Stimulated activated naive B cell treated with anti-CD40 and anti-IgM and Interleukin-4, amounts not matched to agents 10 μg/mL and 1 μg/mL and 100 μg/mL, for 72 hours (primary cell): ENCODE results near the gene RBM34.
A peak's percentile ranks its signal among the peaks of the same experiment; 100 is the strongest.

Source experiments
- ATAC-seq, 2 donors: fragments of 150-1000 bp; cut with Tn5 transposase; replicated peaks; 2 replicates each; pipeline ENCODE4 v1.10.0; 2021; ENCODE audit warnings: moderate library complexity in 1 of 2
- DNase-seq: peaks from one replicate; pipeline ENCODE4 v3.0.0; 2021
- H3K27ac Mint-ChIP-seq: one replicate; pipeline ENCODE4 v1.8.0; 2022; ENCODE audit warnings: mild to moderate bottlenecking, mixed read lengths
- H3K27me3 Mint-ChIP-seq, 2 donors: one replicate each; pipeline ENCODE4 v1.8.0; 2022; ENCODE audit warnings: mixed read lengths in 2 of 2
- H3K36me3 Mint-ChIP-seq, 2 donors: one replicate each; pipeline ENCODE4 v1.8.0; 2022; ENCODE audit warnings: mixed read lengths in 2 of 2, mild to moderate bottlenecking in 1 of 2
- H3K4me1 Mint-ChIP-seq, 2 donors: one replicate each; pipeline ENCODE4 v1.8.0; 2022; ENCODE audit warnings: mixed read lengths in 2 of 2, mild to moderate bottlenecking in 1 of 2
- H3K4me3 Mint-ChIP-seq, 2 donors: one replicate each; pipeline ENCODE4 v1.8.0; 2022; ENCODE audit warnings: mild to moderate bottlenecking in 2 of 2, mixed read lengths in 2 of 2, moderate library complexity in 1 of 2
- H3K9me3 Mint-ChIP-seq, 2 donors: one replicate each; pipeline ENCODE4 v1.8.0; 2022; ENCODE audit warnings: mixed read lengths in 2 of 2, mild to moderate bottlenecking in 1 of 2

The RBM34 gene

DNA sequence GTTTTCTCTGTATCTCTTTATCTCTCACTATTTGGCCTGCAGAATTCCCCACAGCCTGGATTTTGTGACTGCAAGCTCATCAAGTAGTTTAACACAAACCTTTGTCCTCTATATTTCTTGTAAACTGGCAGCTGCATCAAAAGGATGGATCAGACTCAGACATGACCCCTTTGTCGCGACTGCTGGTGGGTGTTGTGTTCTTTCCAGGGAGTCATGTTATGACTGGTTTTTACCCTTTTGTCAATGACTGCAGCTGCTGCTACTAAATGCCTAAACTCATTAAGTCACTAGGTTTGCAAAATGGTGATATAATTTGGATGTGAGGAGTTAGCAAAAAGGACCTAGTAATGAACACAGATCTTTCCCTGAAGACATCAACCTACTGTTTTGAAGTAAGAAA, 22.2 kb downstream of the RBM34 start:
- H3K27ac Mint-ChIP-seq, result peak overlapping the region; percentile 63
- H3K9me3 Mint-ChIP-seq, result no peaks in the 10 kb centered on the region
- H3K27me3 Mint-ChIP-seq, result no peaks in the 10 kb centered on the region
- H3K4me3 Mint-ChIP-seq, result no peak overlapping the region
- H3K36me3 Mint-ChIP-seq, result peaks cover 56 to 69% of the 10 kb centered on the region in 2 donors
- H3K4me1 Mint-ChIP-seq, result peaks cover 5 to 14% of the 10 kb centered on the region in 2 donors
- ATAC-seq (no peak), DNase-seq (no peak)

DNA sequence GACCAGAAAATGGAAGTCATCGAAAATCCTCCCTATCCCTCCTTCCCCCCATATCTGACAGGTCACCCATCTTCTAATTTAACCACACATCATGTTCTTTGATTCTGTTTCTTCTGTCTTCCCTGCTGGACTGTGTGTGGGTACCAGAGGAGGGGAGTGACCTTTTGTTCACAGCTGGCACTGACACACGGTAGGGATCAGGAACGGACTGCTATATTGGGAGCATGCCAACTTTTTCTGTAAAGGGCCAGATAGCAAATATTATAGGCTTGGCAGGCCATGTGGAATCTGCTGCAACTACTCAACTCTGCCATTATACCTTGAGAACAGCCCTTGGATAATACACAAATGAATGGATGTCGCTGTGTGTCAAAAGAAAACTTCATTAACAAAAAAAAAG, 24.9 kb downstream of the RBM34 start:
- no peaks in the 10 kb centered on the region for H3K9me3 Mint-ChIP-seq

DNA sequence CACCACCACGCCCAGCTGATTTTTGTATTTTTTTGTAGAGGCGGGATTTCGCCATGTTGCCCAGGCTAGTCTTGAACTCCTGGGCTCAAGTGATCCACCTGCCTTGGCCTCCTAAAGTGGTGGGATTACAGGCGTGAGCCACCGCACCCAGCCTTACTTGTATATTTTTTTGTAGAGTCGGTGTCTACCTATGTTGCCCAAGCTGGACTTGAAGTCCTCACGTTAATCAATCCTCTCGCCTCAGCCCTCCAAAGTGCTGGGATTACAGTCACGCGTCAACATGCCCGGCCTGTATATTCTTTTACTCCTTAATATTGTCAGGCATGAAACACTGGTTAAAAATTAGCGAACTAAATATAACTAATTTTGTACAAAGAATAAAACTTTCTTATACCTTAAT, 26.9 kb downstream of the RBM34 start:
- H3K27me3 Mint-ChIP-seq, result no peaks in the 10 kb centered on the region
- DNase-seq, result no peak
- peaks cover 39 to 56% of the 10 kb centered on the region in 2 donors for H3K36me3 Mint-ChIP-seq
- H3K4me1 Mint-ChIP-seq, result peaks cover 4 to 7% of the 10 kb centered on the region in 2 donors
- no peak for ATAC-seq
- H3K4me3 Mint-ChIP-seq, result no peak overlapping the region
- no peaks in the 10 kb centered on the region for H3K9me3 Mint-ChIP-seq
- no peak overlapping the region for H3K27ac Mint-ChIP-seq

More for the DNA sequence above, 24.9 kb downstream of the RBM34 start:
- ATAC-seq (no peak), DNase-seq (no peak)
- Mint-ChIP-seq H3K27me3 (no peaks in the 10 kb centered on the region), H3K4me3 (no peak overlapping the region), H3K4me1 (peaks cover 4 to 14% of the 10 kb centered on the region in 2 donors), H3K36me3 (peaks cover 50 to 65% of the 10 kb centered on the region in 2 donors), H3K27ac (no peak overlapping the region)

DNA sequence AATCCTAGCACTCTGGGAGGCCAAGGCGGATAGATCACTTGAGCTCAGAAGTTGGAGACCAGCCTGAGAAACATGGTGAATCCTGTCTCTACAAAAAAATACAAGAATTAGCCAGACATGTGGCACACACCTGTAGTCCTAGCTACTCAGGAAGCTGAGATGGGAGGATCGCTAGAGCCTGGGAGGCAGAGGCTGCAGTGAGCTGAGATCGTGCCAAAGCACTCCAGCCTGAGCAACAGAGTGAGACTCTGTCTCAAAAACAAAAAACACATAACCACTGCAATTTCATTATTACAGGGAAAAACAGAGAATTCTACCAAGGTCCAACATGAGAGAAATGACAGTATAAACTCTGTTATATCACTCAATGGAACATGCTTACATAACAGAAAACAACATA, 28.0 kb downstream of the RBM34 start:
- peaks cover under 1 to 2% of the 10 kb centered on the region in 2 donors for H3K4me1 Mint-ChIP-seq
- no peaks in the 10 kb centered on the region for H3K9me3 Mint-ChIP-seq
- H3K36me3 Mint-ChIP-seq, result peaks cover 35 to 54% of the 10 kb centered on the region in 2 donors
- no peak overlapping the region for H3K4me3 Mint-ChIP-seq
- no peak for DNase-seq
- H3K27me3 Mint-ChIP-seq, result no peaks in the 10 kb centered on the region
- ATAC-seq, result no peak
- peak overlapping the region; percentile 25 for H3K27ac Mint-ChIP-seq

DNA sequence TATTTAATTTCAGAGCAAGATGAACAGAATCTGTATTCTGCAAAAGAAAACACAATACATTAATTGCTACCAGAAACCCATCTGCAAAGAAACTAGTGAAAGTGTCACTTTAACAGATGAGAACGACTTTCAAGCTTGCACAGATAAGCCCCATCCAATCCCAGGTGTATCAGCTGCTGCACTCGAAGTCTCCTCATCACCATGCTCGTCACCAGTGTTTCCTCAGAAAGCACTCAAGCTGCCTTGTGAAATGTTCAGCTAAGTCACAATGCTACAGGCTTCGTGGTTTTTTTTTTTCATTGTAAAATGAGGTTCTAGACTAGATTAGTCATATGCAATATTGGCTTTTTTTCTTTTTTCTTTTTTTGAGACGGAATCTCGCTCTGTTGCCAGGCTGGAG, 29.1 kb downstream of the RBM34 start:
- Mint-ChIP-seq H3K4me3 (no peak overlapping the region), H3K4me1 (peaks cover 5 to 9% of the 10 kb centered on the region in 2 donors), H3K27me3 (no peaks in the 10 kb centered on the region), H3K27ac (no peak overlapping the region), H3K9me3 (no peaks in the 10 kb centered on the region), H3K36me3 (peaks cover 30 to 51% of the 10 kb centered on the region in 2 donors)
- ATAC-seq, result no peak
- no peak for DNase-seq

DNA sequence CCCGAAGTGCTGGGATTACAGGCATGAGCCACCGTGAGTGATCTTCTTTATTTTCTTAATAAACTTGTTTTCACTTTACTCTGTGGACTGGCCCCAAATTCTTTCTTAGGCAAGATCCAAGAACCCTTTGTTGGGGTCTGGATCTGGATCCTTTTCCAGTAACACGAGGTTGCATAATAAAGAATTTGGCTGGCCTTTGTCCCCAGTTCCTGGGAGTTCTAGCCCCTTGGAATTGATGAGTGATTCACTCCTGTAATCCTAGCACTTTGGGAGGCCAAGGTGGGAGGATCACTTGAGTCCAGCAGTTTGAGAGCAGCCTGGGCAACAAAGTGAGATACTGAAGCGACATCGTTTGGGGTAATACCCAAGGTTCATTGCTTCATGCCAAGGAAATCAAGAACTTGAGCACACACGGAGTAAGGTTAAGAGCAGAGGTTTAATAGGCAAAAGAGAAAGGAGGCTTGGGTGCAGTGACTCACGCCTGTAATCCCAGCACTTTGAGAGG, 30.2 kb downstream of the RBM34 start:
- ATAC-seq (no peak), DNase-seq (no peak)
- Mint-ChIP-seq H3K4me3 (no peak overlapping the region), H3K27me3 (no peaks in the 10 kb centered on the region), H3K27ac (peak overlapping the region; percentile 37), H3K4me1 (peaks cover 9 to 21% of the 10 kb centered on the region in 2 donors), H3K9me3 (no peaks in the 10 kb centered on the region), H3K36me3 (peaks cover 28 to 45% of the 10 kb centered on the region in 2 donors)

DNA sequence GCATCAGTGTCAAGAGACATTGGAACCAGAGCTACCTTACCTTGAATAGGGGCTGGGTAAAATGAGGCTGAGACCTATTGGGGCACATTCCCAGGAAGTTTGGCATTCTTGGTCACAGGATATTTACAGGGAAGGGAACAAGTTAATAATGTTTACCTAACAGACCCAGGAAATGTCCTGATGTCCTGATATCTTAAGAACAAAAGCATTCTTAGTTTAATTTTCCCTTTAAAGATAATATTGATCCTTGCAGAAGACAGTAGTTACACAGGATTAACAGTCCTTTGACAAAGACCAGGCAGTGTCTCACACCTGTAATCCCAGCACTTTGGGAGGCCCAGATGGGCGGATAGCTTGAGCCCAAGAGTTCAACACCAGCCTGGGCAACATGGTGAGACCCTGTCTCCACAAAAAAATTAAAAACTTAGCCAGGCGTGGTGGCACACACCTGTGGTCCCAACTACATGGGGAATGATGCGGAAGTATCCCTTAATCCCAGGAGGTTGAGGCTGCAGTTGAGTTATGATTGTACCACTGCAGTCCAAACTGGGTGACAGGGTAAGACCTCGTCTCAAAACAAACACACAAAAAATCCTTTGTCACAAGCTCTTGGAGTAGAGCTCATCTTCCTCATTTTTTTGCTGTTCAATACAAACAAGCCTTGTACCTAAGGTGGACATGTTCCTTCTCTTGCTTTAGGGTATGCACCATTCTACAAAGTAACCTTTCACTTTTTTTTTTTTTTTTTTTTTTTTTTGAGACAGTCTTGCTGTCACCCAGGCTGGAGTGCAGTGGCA, 31.1 kb downstream of the RBM34 start:
- Mint-ChIP-seq H3K27me3 (no peaks in the 10 kb centered on the region), H3K4me3 (peak overlapping the region in 1 of 2 donors; percentile 96), H3K36me3 (peaks cover 24 to 41% of the 10 kb centered on the region in 2 donors), H3K4me1 (peaks cover 9 to 29% of the 10 kb centered on the region in 2 donors), H3K27ac (peak overlapping the region; percentile 81), H3K9me3 (no peaks in the 10 kb centered on the region)
- no peak for DNase-seq
- ATAC-seq, result no peak

DNA sequence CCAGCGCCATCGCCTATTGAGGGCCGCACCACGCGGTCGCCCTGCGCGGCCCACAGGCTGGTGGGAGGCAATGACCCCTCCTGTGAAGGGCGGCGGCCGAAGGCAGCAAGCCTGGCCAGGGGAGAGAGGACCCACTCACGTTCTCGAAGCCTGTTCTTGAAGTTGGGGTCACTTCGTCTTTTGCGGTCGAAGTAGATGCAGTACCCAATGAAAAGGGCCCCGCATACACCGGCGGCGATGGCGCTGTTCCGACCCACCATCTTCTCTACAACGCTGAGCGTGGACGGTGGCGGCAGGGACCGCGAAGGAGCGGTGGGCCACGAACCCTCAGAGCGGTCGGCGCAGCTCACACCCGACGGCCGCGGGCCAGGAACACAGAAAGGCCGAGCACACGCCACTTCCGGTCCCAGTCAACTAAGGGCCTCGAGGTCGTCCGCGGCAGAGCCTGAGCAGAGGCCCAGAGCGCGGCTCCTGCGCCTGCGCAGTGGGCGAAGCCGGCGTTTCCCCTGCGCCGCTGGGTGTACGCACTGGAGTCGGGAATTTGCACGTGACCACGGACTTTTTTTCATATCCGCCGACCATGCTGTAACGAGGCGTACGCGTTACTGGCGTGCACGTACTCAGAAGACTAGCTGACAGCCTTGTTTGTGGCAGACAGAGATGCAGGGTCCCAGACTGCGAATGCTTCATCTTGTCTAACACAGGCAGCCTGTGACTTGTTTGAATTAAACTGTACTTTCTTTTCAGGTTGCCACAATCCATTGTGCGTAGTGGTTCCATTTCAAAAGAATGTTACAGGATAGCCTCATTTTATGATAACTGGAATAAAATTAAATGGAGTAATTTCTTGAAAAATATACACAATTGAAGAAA, 32.4 kb downstream of the RBM34 start, which contains the start of gene TOMM20:
TSS of gene TOMM20 (minus strand) at position 382 of the 873 bp plus-strand sequence. CDS start at position 260, 122 bp downstream.
- no peaks in the 10 kb centered on the region for H3K9me3 Mint-ChIP-seq
- ATAC-seq (peak; percentile 94 to 97), DNase-seq (peak; percentile 96)
- H3K4me1 Mint-ChIP-seq, result peaks cover 14 to 36% of the 10 kb centered on the region in 2 donors
- H3K27ac Mint-ChIP-seq, result peak within 1 kb of the TSS; percentile 99
- H3K36me3 Mint-ChIP-seq, result peaks cover 27 to 40% of the 10 kb centered on the region in 2 donors
- peak within 1 kb of the TSS; percentile 96 for H3K4me3 Mint-ChIP-seq
- no peaks in the 10 kb centered on the region for H3K27me3 Mint-ChIP-seq

DNA sequence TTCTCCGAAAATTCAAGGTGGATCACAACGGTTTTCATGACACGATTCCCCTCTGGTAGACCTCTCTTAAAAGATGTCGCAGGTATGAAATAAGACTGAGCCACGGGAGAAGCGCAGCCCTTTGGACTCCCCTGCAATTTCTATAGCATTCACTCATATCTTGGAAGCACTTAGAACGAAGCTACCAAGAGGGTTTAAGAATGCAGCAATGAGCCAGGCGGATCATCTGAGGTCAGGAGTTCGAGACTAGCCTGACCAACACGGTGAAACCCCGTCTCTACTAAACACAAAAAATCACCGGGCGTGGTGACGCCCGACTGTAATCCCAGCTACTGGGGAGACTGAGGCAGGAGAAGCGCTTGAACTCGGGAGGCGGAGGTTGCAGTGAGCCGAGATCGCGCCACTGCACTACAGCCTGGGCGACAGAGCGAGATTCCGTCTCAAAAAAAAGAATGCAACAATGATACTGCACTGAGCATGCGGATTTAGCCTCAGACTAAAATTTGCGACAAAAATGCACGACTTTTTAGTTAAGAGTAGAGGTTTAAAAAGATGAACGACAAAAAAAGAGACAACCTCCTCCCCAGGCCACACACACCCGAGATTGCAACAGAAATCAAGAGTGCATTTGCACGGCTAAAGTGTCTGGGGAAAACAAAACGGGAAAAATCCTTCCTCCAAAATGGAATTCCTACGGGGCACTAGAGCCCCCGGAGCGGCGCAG, 33.2 kb downstream of the RBM34 start:
- Mint-ChIP-seq H3K4me1 (peaks cover 17 to 43% of the 10 kb centered on the region in 2 donors), H3K4me3 (peak overlapping the region; percentile 96)
- peak; percentile 8 to 17 for ATAC-seq

DNA sequence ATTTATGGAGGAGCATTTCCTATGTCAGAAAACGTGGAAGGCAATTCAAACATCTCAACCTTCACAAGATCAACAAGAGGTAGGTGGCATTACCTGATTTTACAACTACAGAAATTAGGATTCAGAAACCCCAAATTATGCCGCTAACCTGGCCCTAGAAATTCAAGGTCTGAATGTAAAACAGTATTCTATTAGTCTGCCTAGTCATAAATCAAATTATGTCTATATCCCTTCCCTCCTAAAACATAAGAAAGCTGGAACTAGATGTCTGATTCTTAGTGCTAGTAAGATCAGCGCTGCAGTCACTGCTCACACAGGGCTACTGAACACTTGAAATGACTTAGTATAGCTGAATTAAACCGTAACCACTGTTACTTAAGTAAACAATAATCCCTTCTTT, 33.8 kb downstream of the RBM34 start:
- peaks cover 20 to 50% of the 10 kb centered on the region in 2 donors for H3K4me1 Mint-ChIP-seq
- DNase-seq (no peak), ATAC-seq (no peak)
- no peaks in the 10 kb centered on the region for H3K9me3 Mint-ChIP-seq
- H3K27me3 Mint-ChIP-seq, result no peaks in the 10 kb centered on the region
- H3K27ac Mint-ChIP-seq, result no peak overlapping the region
- peak overlapping the region; percentile 96 for H3K4me3 Mint-ChIP-seq
- peaks cover 25 to 36% of the 10 kb centered on the region in 2 donors for H3K36me3 Mint-ChIP-seq

More for the DNA sequence above, 33.2 kb downstream of the RBM34 start:
- H3K27me3 Mint-ChIP-seq, result no peaks in the 10 kb centered on the region
- no peaks in the 10 kb centered on the region for H3K9me3 Mint-ChIP-seq
- peaks cover 29 to 37% of the 10 kb centered on the region in 2 donors for H3K36me3 Mint-ChIP-seq
- H3K27ac Mint-ChIP-seq, result peak overlapping the region; percentile 99
- DNase-seq, result no peak

DNA sequence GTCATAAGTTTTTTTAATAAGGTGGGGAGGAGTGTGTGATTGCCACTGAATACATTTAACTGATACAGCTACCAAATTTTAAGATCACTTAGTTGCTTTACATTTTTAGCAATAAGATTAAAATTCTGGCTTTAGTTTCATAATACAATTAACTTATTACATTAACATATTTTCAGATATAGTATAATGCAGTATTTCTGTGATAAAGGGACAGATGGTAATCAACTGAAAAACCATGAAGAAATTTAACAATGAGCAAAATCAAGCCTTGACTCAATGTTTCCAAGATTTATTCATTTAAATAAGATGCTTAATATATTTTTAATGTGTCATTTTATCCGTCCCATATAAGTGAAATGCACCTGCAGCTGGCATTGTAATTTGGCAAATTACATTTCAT, 36.4 kb downstream of the RBM34 start:
- Mint-ChIP-seq H3K4me3 (no peak overlapping the region), H3K4me1 (peaks cover 20 to 50% of the 10 kb centered on the region in 2 donors), H3K36me3 (peaks cover 35 to 37% of the 10 kb centered on the region in 2 donors), H3K27ac (no peak overlapping the region), H3K27me3 (no peaks in the 10 kb centered on the region), H3K9me3 (no peaks in the 10 kb centered on the region)
- DNase-seq (no peak), ATAC-seq (no peak)

DNA sequence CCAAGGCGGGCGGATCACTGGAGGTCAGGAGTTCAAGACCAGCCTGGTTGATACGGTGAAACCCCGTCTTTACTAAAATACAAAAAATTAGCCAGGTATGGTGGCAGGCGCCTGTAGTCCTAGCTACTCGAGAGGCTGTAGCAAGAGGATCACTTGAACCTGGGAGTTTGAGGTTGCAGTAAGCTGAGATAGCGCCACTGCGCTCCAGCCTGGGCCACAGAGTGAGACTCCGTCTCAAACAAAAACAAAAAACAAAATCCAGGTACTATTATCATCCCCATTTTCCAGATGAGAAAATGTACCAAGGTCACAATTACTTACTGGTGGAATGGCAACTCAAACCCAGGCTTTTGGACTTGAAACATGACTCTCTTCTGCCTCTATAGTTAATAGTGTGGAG, 36.9 kb downstream of the RBM34 start:
- no peak overlapping the region for H3K4me3 Mint-ChIP-seq
- no peaks in the 10 kb centered on the region for H3K27me3 Mint-ChIP-seq
- DNase-seq (no peak), ATAC-seq (no peak)
- peaks cover 20 to 50% of the 10 kb centered on the region in 2 donors for H3K4me1 Mint-ChIP-seq
- peaks cover 35 to 38% of the 10 kb centered on the region in 2 donors for H3K36me3 Mint-ChIP-seq
- no peak overlapping the region for H3K27ac Mint-ChIP-seq
- H3K9me3 Mint-ChIP-seq, result no peaks in the 10 kb centered on the region

DNA sequence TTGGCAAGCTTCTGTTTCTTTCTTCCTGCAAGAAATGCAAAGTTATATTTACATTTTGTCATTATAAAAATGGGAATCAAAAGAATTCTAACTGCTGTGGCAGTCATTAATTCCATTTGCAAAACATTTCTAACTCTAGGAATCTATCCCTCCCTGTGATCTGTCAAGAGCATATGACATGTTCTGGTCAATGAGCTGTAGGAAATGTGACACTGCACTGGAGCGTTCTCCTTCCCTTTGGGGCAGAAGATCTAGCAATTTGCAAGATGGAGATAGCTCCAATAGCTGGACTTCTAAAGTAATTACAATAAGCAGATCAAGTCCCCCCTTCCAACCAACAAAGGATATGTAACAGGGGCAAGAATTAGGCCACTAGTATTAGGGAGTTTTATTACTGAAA, 38.7 kb downstream of the RBM34 start:
- H3K4me3 Mint-ChIP-seq, result no peak overlapping the region
- no peaks in the 10 kb centered on the region for H3K9me3 Mint-ChIP-seq

More for the DNA sequence above, 38.7 kb downstream of the RBM34 start:
- H3K27me3 Mint-ChIP-seq, result no peaks in the 10 kb centered on the region
- no peak overlapping the region for H3K27ac Mint-ChIP-seq
- H3K4me1 Mint-ChIP-seq, result peaks cover 15 to 43% of the 10 kb centered on the region in 2 donors
- DNase-seq, result no peak
- no peak for ATAC-seq
- H3K36me3 Mint-ChIP-seq, result peaks cover 29 to 35% of the 10 kb centered on the region in 2 donors
